IPS DF 4.7 (cell line): ENCODE results near the gene KLHL2.
"Not testable (repeated sequence)": the region's sequence is repeated elsewhere in the genome, so short reads cannot be mapped to it uniquely, and the experiment has no call there.

Experiments used
- DNase-seq: peaks from one replicate; pipeline ENCODE4 v3.0.0-alpha.2; 2013; ENCODE audit warnings: low spot score; ENCODE audit errors: extremely low read depth

Gene KLHL2

DNA sequence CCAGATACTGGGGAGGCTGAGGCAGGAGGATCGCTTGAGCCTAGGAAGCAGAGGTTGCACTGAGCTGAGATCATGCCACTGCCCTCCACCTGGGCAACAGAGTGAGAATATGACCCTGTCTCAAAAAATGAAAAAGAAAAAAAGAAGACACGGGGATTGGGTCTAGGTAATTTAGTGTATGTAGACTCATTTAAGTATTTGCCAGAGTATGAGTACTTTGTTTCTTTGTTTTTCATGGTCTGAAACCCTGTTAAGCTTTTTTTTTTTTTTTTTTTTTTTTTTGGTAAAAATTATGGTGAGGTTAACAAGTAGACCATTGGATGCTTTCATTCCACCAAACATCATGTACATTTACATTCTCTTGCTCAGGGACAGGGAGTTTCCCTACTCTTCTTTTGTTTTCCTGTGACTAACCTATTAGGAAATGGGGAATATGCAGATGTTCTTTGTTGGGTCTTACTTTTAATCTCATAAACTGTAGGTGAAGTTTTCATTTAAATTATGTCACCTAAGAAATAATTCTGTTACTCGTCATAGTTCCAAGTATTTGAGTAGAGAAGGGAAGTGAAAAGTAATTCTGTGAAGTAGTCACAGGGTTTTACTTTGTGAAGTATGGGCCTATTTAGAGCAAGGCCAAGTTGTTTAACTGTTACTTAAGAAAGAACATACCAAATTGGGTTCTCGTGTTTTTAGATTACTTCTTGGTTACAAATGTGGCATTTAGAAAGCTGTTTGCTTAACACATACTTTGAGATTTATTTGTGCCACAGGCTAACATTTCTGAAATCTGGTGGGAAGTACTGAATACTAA, 25.5 kb downstream of the KLHL2 start:
- DNase-seq = not testable (repeated sequence)

DNA sequence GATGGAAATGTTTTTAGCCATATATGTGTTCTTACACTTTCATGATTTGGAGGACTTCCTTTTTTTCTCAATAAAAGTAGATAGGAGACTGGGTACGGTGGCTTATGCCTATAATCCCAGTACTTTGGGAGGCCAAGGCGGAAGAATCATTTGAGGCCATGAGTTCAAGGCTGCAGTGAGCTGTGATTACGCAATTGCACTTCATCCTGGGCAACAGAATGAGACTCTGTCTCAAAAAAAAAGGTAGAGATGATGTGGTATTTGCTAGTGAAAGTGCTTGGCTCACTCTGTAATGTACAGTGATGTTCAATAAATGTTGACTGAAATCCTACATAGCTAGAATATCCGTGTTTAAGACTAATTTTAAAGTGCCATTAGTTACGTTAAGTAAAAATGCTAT, 27.4 kb downstream of the KLHL2 start:
- no peak for DNase-seq

DNA sequence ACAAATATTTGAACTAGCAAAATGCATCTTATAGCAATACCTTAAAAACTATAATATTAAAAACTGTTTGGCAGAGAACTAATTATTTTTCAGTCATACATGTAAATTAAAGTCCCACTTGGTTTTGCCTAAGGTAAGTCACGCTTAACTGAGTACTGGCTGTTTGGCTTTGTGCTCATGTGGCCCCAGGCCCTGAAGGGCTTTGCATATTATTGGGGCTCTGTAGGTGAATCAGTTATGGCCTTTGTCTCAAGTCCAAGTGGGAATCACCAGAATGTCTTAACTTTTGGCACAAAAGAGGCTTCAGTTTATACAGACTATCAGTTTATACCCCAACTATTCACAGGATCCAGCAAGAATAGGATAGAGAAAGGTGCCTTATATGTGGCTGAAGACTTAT, 29.5 kb downstream of the KLHL2 start:
- DNase-seq = not testable (repeated sequence)

DNA sequence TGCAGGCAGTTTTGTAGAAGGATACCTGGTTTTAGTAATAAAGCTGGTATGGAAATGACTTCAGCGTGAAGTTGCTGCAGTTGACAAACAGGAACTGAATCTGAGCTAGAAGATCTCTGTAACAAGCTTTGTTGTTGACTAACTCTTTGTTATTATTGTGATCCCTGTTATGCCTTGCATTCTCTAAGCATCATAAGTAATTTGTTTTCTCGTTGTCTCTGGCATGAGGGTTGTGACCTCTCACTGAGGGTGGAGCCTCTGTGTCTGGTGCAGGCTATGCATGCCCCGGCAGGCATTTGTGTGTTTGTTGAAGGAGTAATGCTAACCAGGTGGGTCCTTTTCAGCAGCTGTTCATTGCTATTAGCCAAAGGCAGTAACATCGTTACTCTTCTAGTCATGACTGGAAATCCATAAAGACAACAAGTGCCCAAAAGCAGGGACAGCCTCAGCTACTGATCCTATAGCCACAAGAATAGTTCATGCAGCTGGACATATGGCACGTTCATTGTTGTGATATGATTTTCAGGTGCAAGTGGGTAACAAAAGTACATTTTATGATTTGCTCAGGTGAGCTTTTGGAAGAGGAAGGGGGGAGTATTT, 30.8 kb downstream of the KLHL2 start:
- DNase-seq = not testable (repeated sequence)

DNA sequence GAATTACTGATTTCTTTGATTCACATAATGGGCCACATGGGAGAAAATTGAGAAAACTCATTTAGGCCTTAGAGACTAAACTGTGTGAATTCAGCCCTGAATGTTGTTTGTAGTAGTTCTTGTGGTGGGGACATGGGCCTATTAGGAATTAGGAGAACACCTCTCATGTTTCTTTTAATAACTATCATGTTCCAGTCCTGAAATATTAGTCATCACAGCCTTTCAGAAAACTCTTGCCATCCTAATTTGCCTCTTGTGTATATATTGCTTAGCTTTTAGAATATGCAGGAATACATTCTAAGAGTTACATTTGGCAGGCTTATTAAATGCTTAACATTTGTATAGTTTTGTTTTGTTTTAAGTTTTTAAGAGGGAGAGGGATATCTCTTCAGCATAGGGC, 33.4 kb downstream of the KLHL2 start:
- DNase-seq = not testable (repeated sequence)

DNA sequence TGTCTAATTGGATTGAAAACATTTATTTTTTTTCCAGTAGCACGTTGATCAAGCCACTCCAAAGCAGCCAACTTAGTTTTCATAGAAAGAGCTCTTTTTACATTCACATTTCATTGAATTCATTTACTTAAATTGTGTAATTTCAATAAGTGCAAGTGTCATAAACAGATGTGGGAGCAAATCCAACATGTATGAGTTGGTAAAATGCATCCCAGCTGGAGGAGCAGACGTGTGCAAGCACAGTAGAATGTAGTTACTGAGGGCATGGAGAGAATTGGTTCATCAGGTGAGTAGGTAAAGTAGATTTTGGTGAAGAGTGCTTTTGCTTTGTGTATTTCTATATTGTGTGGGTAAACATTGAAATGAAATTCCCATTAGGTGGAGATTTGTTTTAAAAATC, 36.8 kb downstream of the KLHL2 start:
- DNase-seq = not testable (repeated sequence)

DNA sequence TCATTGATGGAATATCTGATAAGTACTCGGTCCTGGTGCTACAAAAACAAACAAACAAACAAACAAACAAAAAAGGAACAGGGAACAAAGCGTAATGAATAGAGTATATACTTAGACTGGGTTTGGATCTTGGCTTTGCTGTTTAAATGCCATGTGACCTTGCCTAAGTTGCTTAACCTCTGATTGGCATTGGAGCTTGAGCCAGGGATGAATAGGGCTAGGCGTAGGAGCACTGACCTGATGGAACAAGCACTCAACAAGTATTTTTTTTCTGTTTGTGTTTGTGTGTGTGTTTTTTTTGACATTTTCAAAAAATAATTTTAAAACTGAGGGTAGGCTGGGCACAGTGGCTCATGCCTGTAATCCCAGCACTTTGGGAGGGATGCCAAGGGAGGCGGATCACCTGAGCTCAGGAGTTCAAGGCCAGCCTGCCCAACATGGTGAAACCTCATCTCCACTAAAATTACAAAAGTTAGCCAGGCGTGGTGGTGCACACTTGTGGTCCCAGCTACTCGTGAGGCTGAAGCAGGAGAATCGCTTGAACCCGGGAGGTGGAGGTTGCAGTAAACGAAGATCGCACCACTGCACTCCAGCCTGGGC, 37.3 kb downstream of the KLHL2 start:
- not testable (repeated sequence) for DNase-seq

DNA sequence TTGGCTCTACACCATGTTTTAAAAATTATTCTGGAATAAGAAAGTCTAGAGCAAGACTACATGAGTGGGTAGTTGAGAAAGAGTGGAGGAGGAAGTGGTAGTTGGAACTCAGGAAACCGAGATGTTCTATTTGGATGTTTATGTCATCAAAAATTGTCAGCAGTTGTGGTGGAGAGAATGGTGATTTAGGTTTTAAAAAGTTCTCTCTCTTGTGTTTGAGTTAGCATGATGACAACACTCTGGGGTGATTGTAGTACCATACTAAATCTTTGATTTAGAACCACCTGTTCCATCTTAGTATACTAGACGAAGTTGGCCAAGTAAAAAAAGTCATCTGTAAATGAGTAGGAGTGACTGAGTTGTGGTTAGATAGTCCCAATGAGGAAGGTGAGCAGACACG, 40.7 kb downstream of the KLHL2 start:
- DNase-seq = no peak

DNA sequence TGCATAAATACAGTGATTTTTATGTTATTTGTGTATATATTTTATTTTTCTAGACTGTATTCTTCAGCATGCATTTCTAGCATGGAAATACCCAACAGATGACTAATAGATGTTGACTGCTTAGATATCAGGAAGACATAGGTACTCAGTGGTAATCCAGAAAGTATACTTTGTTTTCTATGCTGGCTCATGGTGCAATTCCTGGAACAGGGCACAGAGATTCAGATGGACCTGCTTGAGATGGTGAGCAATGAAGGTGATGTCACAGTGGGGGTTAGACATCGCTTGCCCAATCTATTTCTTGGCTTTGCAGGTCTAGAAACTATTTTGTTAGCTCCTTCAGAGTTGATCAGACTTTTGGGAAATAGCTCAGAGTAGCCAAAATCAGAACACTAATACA, 41.5 kb downstream of the KLHL2 start:
- not testable (repeated sequence) for DNase-seq

DNA sequence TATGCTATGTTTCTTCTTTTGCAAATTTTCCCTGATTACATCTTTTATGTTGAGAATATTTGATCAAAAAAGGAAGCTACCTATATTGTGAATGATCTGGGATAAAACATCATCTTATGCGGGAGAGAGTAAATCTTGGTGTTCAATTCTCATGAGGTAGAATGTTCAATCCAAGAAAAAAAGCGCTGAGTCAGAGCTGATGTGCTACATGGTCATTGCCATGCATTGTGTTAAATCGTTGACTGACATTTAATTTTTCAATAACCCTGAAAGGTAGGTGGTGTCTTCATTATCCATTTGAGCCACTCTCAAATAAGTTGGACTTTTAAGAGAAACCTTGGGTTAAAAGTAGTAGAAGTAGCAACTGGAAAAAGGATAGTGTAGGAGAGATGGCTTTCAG, 47.4 kb downstream of the KLHL2 start:
- not testable (repeated sequence) for DNase-seq

DNA sequence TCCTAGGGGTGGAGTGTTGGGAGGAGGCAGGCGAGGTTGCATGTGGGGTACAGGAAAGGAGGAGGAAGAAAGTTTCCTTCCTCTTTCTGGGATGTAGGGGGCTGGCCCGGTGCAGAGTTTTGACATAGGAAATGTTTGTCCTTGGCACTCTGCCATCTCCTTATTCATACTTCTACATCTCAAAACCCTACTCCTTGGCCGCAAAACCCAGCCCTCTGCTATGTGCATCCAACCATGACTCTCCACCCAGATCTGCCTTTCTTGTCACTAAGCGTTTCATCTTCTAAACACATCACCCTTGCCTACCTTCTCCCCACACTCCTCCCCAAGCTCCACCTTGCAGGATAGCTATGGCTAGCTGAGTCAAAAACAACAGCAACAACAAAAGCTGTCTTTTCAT, 48.1 kb downstream of the KLHL2 start:
- DNase-seq = not testable (repeated sequence)

DNA sequence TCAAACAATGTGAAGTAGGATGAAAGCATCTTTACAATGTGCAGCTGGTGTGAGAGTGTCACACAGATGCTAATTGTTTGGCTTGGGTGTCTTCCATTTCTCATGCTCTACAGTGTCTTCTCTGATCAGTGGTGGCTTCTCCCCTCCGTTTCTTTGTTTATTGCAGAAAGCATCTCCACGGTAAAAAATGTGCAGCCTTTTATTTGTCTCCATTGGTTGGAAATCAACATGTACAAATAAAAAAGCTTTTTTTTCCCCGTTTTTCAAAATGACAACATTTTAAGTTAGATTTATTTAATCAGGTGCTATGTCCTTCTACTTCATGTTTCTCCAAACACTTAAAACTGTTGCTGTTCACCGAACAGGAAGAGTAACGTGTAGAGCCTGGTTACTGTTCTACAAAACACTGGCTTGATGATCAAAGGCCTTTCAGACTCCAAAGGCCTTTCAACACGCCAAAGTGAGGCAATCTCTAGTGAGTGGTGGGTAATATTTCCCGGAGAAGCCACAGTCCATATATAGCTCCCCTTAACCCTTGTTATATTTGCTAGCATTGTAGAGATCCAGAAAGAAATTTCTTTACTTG, 48.8 kb downstream of the KLHL2 start:
- not testable (repeated sequence) for DNase-seq

DNA sequence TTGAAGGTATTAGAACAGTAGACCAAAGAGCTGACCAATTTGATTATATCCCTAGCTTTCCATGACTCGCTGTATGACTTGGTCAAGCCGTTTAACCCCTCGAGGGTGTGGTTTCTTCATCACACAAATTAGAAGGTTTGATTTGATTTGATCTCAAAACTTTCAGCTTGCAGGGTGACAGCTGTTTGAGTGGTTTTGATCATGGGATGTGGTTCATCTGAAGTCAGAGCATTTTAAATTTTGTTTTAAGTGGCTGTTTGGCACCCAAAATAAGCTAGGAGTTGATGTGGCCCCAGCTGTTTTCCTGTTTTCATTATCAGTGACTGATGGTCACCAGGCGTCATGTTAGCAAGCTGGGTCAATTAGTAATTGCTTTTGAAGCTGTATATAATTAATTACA, 52.4 kb downstream of the KLHL2 start:
- DNase-seq = not testable (repeated sequence)

DNA sequence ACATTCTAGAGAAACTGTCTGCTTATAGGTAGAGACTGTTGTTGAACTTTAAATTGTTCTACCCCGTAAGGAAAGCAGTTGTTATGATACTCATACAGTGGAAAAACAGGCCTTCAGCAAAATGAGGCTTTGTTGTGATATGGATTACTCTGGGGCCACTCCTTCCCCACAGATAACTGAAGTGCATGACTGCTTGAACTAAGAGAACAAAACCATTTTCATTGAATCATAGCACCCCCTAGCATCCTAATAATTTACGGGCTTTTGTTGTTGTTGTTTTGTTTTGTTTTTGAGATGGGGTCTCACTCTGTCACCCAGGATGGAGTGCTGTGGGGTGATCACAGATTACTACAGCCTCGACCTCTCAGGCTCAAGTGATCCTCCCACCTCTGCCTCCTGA, 54.9 kb downstream of the KLHL2 start:
- not testable (repeated sequence) for DNase-seq

DNA sequence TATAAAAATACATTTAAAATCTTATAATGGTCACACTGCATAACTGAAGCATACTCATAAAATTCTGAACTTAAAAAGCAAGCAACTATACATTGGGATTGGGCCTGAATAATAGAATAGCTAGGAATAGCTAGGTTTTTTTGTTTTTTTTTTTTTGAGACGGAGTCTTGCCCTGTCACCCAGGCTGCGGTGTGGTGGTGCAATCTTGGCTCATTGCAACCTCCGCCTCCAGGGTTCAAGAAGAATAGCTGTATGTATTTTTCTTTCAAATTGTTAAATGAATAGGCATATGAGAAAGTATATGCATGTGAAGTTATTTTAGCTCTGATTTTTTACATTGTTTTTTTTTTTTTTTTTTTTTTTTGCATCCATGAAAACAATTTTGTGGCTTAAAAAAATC, 56.1 kb downstream of the KLHL2 start:
- DNase-seq = not testable (repeated sequence)

DNA sequence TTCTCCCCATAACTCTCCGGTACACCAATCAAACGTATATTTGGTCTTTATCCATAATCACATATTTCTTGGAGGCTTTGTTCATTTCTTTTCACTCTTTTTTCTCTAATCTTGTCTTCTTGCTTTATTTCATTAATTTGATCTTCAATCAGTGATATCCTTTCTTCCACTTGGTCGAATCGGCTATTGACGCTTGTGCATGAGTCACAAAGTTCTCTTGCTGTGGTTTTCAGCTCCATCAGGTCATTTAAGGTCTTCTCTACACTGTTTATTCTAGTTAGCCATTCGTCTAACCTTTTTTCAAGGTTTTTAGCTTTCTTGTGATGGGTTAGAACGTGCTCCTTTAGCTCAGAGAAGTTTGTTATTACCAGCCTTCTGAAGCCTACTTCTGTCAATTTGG, 62.6 kb downstream of the KLHL2 start:
- DNase-seq = not testable (repeated sequence)

DNA sequence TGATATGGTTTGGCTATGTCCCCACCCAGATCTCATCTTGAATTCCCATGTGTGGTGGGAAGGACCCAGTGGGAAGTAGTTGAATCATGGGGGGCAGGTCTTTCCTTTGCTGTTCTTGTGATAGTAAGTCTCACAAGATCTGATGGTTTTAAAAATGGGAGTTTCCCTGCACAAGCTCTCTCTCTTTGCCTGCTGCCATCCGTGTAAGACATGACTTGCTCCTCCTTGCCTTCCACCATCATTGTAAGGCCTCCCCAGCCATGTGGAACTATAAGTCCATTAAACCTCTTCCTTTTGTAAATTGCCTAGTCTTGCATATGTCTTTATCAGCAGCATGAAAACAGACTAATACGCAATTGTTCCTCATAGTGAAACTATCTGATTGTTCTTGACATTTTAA, 66.1 kb downstream of the KLHL2 start:
- DNase-seq = not testable (repeated sequence)

DNA sequence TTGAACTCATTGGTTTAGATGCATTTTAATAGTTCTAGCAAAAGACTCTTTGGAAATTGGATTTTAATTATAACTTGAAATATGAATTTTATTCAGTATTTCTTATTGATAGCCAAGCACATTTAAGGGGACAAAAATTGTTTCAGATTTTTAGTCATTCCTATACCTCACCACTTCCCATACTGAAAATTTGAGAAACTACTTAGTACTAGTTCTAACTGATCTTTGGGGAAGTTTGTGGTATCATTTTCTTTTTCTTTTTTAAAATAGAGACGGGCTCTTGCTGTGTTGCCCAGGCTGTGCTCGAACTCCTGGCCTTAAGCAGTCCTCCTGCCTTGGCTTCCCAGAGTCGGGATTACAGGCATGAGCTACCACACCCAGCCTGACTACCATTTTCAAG, 68.0 kb downstream of the KLHL2 start:
- not testable (repeated sequence) for DNase-seq

DNA sequence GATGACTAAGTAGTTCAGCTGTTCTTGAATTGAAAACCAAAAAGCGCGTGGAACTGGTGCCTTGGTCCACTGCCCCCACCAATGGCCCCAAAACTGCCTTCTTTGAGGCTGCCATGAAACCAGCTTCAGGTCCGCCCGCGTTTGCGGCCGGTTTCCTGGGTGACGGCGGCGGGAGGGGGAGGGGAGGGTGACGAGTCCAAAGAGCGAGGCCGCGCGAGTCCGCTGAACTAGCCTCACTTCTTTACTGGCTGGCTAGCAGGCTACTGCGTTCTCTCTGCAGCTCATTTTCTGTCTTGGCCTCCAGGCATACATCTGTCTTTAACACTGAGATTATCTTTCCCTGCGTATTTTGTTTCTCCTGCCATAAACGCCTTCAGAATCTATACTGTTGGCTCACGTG, 72.2 kb downstream of the KLHL2 start:
- not testable (repeated sequence) for DNase-seq

DNA sequence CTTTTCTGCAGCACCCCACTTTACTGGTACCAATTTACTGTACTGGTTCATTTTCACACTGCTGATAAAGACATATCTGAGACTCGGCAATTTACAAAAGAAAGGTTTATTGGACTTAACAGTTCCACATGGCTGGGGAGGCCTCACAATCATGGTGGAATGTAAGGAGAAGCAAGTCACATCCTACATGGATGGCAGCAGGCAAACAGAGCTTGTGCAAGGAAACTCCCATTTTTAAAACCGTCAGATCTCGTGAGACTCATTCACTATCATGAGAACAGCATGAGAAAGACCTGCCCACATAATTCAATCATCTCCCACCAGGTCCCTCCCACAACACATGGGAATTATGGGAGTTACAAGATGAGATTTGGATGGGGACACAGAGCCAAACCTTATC, 77.3 kb downstream of the KLHL2 start:
- DNase-seq = not testable (repeated sequence)

DNA sequence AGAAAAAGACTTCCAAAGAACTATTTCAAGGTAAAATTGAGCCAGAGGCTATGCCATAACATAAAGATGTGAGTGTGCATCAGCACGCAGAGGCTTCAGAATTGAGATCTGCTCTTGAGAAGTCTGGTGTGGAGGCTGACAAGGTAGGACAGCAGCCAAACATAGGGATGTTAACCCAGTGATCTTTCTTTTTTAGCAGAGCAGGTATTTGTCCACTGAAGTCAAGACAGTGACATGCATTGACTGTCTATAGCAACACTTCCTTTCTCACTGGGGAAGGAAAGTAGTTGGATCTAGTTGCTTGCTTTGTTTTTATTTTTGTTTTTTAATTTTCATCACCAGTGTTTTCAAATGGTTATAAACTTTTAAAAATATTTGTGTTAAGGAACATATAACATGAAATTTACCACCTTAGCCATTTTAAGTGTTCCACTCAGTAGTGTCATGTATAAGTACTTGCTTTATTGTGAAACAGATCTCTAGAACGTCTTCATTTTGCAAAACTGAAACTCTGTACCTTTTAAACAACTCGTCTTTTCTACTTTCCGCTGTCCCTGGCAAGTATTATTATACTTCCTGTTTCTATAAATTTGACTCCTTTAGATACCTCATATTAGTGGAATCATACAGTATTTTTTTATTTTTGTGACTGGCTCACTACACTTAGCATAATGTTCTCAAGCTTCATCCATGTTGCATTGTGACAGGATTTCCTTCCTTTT, 79.4 kb downstream of the KLHL2 start:
- DNase-seq = not testable (repeated sequence)
